Measurements from ENCODE around the gene PRKG1. TPM values are rescaled to one million over a fixed set of nuclear protein-coding genes. Genes with fewer than 3 reads are reported as not detected.

The PRKG1 gene
- total and polyA plus RNA-seq, 2 experiments from 2014 or later: 18.2 to 21.1 TPM

GRCh38 chr10:51590818-51591217 lies 516.5 kb downstream of the PRKG1 start:
- Mint-ChIP-seq H3K27me3 (ENCODE audit: insufficient read depth, low read depth, poor library complexity) (peaks cover 4% of the 10 kb centered on the region), H3K4me3 (peak overlapping the region; percentile 9; the same call in 1 of the 3 replicates), H3K9me3 (no peaks in the 10 kb centered on the region), H3K36me3 (ENCODE audit: low read depth) (no peaks in the 10 kb centered on the region), H3K27ac (no peak overlapping the region), H3K4me1 (peaks cover 24% of the 10 kb centered on the region)
- no peak for TF ChIP-seq CTCF (conservative IDR thresholded peaks at IDR 0.05; ENCODE audit: low read depth in 2 of 2)
- TF ChIP-seq, protein P1, sequence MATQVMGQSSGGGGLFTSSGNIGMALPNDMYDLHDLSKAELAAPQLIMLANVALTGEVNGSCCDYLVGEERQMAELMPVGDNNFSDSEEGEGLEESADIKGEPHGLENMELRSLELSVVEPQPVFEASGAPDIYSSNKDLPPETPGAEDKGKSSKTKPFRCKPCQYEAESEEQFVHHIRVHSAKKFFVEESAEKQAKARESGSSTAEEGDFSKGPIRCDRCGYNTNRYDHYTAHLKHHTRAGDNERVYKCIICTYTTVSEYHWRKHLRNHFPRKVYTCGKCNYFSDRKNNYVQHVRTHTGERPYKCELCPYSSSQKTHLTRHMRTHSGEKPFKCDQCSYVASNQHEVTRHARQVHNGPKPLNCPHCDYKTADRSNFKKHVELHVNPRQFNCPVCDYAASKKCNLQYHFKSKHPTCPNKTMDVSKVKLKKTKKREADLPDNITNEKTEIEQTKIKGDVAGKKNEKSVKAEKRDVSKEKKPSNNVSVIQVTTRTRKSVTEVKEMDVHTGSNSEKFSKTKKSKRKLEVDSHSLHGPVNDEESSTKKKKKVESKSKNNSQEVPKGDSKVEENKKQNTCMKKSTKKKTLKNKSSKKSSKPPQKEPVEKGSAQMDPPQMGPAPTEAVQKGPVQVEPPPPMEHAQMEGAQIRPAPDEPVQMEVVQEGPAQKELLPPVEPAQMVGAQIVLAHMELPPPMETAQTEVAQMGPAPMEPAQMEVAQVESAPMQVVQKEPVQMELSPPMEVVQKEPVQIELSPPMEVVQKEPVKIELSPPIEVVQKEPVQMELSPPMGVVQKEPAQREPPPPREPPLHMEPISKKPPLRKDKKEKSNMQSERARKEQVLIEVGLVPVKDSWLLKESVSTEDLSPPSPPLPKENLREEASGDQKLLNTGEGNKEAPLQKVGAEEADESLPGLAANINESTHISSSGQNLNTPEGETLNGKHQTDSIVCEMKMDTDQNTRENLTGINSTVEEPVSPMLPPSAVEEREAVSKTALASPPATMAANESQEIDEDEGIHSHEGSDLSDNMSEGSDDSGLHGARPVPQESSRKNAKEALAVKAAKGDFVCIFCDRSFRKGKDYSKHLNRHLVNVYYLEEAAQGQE (IDR thresholded peaks at IDR 0.05; ENCODE audit: unreplicated experiment): no peak
- TF ChIP-seq JUNB (IDR thresholded peaks at IDR 0.05; ENCODE audit: unreplicated experiment): no peak
- TF ChIP-seq, protein P2, sequence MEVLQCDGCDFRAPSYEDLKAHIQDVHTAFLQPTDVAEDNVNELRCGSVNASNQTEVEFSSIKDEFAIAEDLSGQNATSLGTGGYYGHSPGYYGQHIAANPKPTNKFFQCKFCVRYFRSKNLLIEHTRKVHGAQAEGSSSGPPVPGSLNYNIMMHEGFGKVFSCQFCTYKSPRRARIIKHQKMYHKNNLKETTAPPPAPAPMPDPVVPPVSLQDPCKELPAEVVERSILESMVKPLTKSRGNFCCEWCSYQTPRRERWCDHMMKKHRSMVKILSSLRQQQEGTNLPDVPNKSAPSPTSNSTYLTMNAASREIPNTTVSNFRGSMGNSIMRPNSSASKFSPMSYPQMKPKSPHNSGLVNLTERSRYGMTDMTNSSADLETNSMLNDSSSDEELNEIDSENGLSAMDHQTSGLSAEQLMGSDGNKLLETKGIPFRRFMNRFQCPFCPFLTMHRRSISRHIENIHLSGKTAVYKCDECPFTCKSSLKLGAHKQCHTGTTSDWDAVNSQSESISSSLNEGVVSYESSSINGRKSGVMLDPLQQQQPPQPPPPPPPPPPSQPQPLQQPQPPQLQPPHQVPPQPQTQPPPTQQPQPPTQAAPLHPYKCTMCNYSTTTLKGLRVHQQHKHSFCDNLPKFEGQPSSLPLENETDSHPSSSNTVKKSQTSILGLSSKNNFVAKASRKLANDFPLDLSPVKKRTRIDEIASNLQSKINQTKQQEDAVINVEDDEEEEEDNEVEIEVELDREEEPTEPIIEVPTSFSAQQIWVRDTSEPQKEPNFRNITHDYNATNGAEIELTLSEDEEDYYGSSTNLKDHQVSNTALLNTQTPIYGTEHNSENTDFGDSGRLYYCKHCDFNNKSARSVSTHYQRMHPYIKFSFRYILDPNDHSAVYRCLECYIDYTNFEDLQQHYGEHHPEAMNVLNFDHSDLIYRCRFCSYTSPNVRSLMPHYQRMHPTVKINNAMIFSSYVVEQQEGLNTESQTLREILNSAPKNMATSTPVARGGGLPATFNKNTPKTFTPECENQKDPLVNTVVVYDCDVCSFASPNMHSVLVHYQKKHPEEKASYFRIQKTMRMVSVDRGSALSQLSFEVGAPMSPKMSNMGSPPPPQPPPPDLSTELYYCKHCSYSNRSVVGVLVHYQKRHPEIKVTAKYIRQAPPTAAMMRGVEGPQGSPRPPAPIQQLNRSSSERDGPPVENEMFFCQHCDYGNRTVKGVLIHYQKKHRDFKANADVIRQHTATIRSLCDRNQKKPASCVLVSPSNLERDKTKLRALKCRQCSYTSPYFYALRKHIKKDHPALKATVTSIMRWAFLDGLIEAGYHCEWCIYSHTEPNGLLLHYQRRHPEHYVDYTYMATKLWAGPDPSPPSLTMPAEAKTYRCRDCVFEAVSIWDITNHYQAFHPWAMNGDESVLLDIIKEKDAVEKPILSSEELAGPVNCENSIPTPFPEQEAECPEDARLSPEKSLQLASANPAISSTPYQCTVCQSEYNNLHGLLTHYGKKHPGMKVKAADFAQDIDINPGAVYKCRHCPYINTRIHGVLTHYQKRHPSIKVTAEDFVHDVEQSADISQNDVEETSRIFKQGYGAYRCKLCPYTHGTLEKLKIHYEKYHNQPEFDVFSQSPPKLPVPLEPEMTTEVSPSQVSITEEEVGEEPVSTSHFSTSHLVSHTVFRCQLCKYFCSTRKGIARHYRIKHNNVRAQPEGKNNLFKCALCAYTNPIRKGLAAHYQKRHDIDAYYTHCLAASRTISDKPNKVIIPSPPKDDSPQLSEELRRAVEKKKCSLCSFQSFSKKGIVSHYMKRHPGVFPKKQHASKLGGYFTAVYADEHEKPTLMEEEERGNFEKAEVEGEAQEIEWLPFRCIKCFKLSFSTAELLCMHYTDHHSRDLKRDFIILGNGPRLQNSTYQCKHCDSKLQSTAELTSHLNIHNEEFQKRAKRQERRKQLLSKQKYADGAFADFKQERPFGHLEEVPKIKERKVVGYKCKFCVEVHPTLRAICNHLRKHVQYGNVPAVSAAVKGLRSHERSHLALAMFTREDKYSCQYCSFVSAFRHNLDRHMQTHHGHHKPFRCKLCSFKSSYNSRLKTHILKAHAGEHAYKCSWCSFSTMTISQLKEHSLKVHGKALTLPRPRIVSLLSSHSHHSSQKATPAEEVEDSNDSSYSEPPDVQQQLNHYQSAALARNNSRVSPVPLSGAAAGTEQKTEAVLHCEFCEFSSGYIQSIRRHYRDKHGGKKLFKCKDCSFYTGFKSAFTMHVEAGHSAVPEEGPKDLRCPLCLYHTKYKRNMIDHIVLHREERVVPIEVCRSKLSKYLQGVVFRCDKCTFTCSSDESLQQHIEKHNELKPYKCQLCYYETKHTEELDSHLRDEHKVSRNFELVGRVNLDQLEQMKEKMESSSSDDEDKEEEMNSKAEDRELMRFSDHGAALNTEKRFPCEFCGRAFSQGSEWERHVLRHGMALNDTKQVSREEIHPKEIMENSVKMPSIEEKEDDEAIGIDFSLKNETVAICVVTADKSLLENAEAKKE (CRISPR knock-in tag; IDR thresholded peaks at IDR 0.05): no peak
- no peak for TF ChIP-seq EZH2phosphoT487 (IDR thresholded peaks at IDR 0.05; ENCODE audit: unreplicated experiment)
- no peak for TF ChIP-seq NANOG (IDR thresholded peaks at IDR 0.05; ENCODE audit: borderline replicate concordance)
- no peak for TF ChIP-seq STAT1 (IDR thresholded peaks at IDR 0.05; ENCODE audit: unreplicated experiment)
- no peak for TF ChIP-seq ZNF331 (CRISPR knock-in tag; IDR thresholded peaks at IDR 0.05; ENCODE audit: low read depth)
- no peak for TF ChIP-seq CREB1 (CRISPR knock-in tag; IDR thresholded peaks at IDR 0.05; ENCODE audit: low read depth)
- no peak for TF ChIP-seq EZH2 (IDR thresholded peaks at IDR 0.05; ENCODE audit: low read depth, unreplicated experiment)
- TF ChIP-seq POLR2AphosphoS5 (IDR thresholded peaks at IDR 0.05; ENCODE audit: low read depth): no peak
- TF ChIP-seq ZNF114 (CRISPR knock-in tag; IDR thresholded peaks at IDR 0.05): no peak
- TF ChIP-seq, protein P3, sequence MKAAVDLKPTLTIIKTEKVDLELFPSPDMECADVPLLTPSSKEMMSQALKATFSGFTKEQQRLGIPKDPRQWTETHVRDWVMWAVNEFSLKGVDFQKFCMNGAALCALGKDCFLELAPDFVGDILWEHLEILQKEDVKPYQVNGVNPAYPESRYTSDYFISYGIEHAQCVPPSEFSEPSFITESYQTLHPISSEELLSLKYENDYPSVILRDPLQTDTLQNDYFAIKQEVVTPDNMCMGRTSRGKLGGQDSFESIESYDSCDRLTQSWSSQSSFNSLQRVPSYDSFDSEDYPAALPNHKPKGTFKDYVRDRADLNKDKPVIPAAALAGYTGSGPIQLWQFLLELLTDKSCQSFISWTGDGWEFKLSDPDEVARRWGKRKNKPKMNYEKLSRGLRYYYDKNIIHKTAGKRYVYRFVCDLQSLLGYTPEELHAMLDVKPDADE (IDR thresholded peaks at IDR 0.05): no peak
- ATAC-seq: no peak; the same call in 2 of the 3 replicates
- Histone ChIP-seq H2AFZ (no peak overlapping the region), H3K4me3 (no peak overlapping the region), H3K27me3 (ENCODE audit: insufficient read depth) (no peaks in the 10 kb centered on the region), H3K4me1 (ENCODE audit: insufficient read depth) (peaks cover 20% of the 10 kb centered on the region), H3K36me3 (ENCODE audit: insufficient read depth) (no peaks in the 10 kb centered on the region), H3K79me2 (replicated peaks; ENCODE audit: insufficient read depth) (no peaks in the 10 kb centered on the region), H4K20me1 (replicated peaks; ENCODE audit: insufficient read depth) (no peaks in the 10 kb centered on the region), H3K9me2 (ENCODE audit: insufficient read depth) (no peaks in the 10 kb centered on the region; the same call in 1 of the 2 replicates), H3F3A (replicated peaks; ENCODE audit: low read depth) (no peaks in the 10 kb centered on the region), H3K27ac (ENCODE audit: low read depth) (no peak overlapping the region), H3K4me2 (peak overlapping the region; percentile 68)
- DNase-seq (ENCODE audit: low spot score): peak; percentile 26

All from GM23338 (cell line).